ENCODE data around the gene UBE2K. TPM values are rescaled to one million over a fixed set of nuclear protein-coding genes. Genes with fewer than 3 reads are reported as not detected.

The UBE2K gene
- total RNA-seq, 1 experiment from 2014 or later: 151 TPM

- Mint-ChIP-seq H3K27me3 (ENCODE audit: low read depth) (no peaks in the 10 kb centered on the region; the same call in 1 of the 2 replicates), H3K4me3 (no peak overlapping the region), H3K36me3 (ENCODE audit: insufficient read depth in 1 of 3, low read depth in 3 of 3) (no peaks in the 10 kb centered on the region), H3K4me1 (no peaks in the 10 kb centered on the region), H3K9me3 (no peaks in the 10 kb centered on the region), H3K27ac (no peak overlapping the region)
- H3K9ac ChIP-seq (ENCODE audit: extremely low read depth, insufficient read length, low read length): no peak overlapping the region
- no peak overlapping the region for H2BK15ac ChIP-seq (ENCODE audit: low read depth, low read length)
- no peak overlapping the region for H4K91ac ChIP-seq (ENCODE audit: insufficient read length, low read depth, low read length)
- no peak overlapping the region for H2BK5ac ChIP-seq (ENCODE audit: insufficient read length, low read length)
- H3K9me3 ChIP-seq (ENCODE audit: control insufficient read depth, low read depth, low read length): no peaks in the 10 kb centered on the region
- no peak overlapping the region for H4K8ac ChIP-seq (replicated peaks; ENCODE audit: insufficient read length, low read depth, low read length)
- H2AK5ac ChIP-seq (ENCODE audit: insufficient read length, low read length): no peak overlapping the region
- H3K23me2 ChIP-seq (ENCODE audit: insufficient read length, low read depth, low read length, poor library complexity, severe bottlenecking): no peaks in the 10 kb centered on the region
- H3K79me1 ChIP-seq (ENCODE audit: insufficient read depth, low read depth, low read length, poor library complexity, severe bottlenecking): no peaks in the 10 kb centered on the region
- H3K4me2 ChIP-seq (ENCODE audit: insufficient read depth, insufficient read length, low read length): no peak overlapping the region
- no peak overlapping the region for H3K4ac ChIP-seq (ENCODE audit: low read depth, low read length)
- no CpG with 5 or more reads among the region's 4 CpGs for WGBS (ENCODE audit: extremely low coverage, insufficient read length, low lambda C conversion rate)
- H3K18ac ChIP-seq (ENCODE audit: insufficient read length, low read depth, low read length): no peak overlapping the region
- no peaks in the 10 kb centered on the region for H3K27me3 ChIP-seq (ENCODE audit: insufficient read depth, low read length)
- H2BK12ac ChIP-seq (ENCODE audit: insufficient read length, low read depth, low read length): no peak overlapping the region
- H3T11ph ChIP-seq (ENCODE audit: low read length): no peak overlapping the region
- no peaks in the 10 kb centered on the region for H3K4me1 ChIP-seq (ENCODE audit: insufficient read depth, low read length)
- H4K5ac ChIP-seq (ENCODE audit: insufficient read length, low read depth, low read length): no peak overlapping the region
- no peak overlapping the region for H2BK120ac ChIP-seq (ENCODE audit: low read depth, low read length, poor library complexity, severe bottlenecking)
- no peak overlapping the region for H3K56ac ChIP-seq (ENCODE audit: insufficient read length, low read depth, low read length)
- H4K20me1 ChIP-seq (ENCODE audit: control insufficient read depth, insufficient read depth, insufficient read length): no peaks in the 10 kb centered on the region
- TF ChIP-seq CTCF (conservative IDR thresholded peaks at IDR 0.05): no peak
- no peak overlapping the region for H2AFZ ChIP-seq (ENCODE audit: low read length)
- no peak overlapping the region for H3K27ac ChIP-seq (ENCODE audit: insufficient read length, low read depth, low read length)
- DNase-seq: no peak
- no peak overlapping the region for H3K14ac ChIP-seq (ENCODE audit: insufficient read depth, low read length)
- H3K79me2 ChIP-seq (ENCODE audit: insufficient read depth, low read length): no peaks in the 10 kb centered on the region
- H3K23ac ChIP-seq (ENCODE audit: insufficient read length, low read depth, low read length): no peak overlapping the region
- no peak overlapping the region for H2BK20ac ChIP-seq (ENCODE audit: low read depth, low read length, poor library complexity, severe bottlenecking)
These were observed 104.1 kb downstream of the UBE2K start for GRCh38 chr4:39802005-39802404.

Measured in H9 (cell line).